ENCODE measurements around the gene SLMAP.

SLMAP gene

GRCh38 chr3:57972531-57973111 is 216.5 kb downstream of the SLMAP start:
- DNase-seq, result no peak

GRCh38 chr3:57973715-57974477 is 217.8 kb downstream of the SLMAP start:
- no peak for DNase-seq

DNA sequence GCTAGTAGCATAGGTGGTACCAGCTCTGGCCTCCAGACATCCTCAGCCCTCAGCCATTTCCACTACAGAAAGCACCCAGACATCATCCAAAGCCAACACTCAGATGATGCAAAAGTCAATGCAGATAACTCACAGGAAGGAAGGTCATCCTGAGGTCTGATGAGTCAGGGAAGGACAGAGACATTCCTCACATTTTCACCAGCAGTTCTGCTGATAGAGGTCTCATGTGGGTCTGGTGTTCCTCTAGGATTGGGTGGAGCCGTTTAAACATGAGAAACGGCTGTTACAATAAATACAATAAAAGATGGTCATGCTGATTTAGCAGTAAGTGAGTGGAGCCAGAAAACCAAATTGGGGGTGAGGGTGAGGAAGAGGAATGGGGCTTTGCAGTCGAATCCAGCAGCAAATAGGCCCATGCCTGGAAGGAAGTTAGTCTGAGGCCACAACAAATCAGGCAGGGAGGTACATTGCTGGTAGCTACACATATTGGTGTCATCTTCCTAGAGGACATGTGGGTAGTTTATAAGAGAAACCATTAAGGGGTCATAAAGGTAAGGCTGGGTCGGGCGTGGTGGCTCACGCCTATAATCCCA is 218.8 kb downstream of the SLMAP start:
- DNase-seq, result no peak

GRCh38 chr3:57977818-57978235 is 221.7 kb downstream of the SLMAP start:
- DNase-seq, result no peak

GRCh38 chr3:57978316-57978715 is 222.2 kb downstream of the SLMAP start:
- no peak for DNase-seq
